Suprapubic skin (tissue), 4 donors: ENCODE data around the gene BRD2. TPM values are rescaled to one million over a fixed set of nuclear protein-coding genes. Genes with fewer than 3 reads are reported as not detected.

Experiments
- DNase-seq, 2 donors: peaks; one replicate each; pipeline ENCODE4 v3.0.0-alpha.2; 2019; ENCODE audit warnings: low spot score in 2 of 2
- H3K27ac ChIP-seq: fragments of 200-600 bp; sonication (generic); one replicate; pipeline ENCODE4 v1.5.1; 2019
- H3K27me3 ChIP-seq: fragments of 200-600 bp; sonication (generic); one replicate; pipeline ENCODE4 v1.5.1; 2019
- H3K36me3 ChIP-seq: fragments of 200-600 bp; sonication (generic); one replicate; pipeline ENCODE4 v1.5.1; 2019
- H3K4me1 ChIP-seq: fragments of 200-600 bp; sonication (generic); one replicate; pipeline ENCODE4 v1.5.1; 2019
- H3K4me3 ChIP-seq: fragments of 200-600 bp; sonication (generic); one replicate; pipeline ENCODE4 v1.5.1; 2019; ENCODE audit warnings: mild to moderate bottlenecking
- H3K9me3 ChIP-seq: fragments of 200-600 bp; sonication (generic); one replicate; pipeline ENCODE4 v1.5.1; 2019
- CTCF ChIP-seq, 2 donors: fragments of 200-600 bp in 1 of 2; fragments of 450-650 bp in 1 of 2; sonication (generic) in 1 of 2; IDR thresholded peaks; one replicate each; pipeline ENCODE4 v1.5.1; 2016 to 2019; ENCODE audit warnings: antibody characterized with exemption in 2 of 2, mild to moderate bottlenecking in 1 of 2, moderate library complexity in 1 of 2
- EP300 ChIP-seq: sonication (generic); formaldehyde crosslinking; IDR thresholded peaks from one replicate; pipeline ENCODE4 v1.6.1; 2017; ENCODE audit warnings: antibody characterized with exemption
- POLR2A ChIP-seq, 2 donors: fragments of 450-650 bp; IDR thresholded peaks; one replicate each; pipeline ENCODE4 v1.6.1; 2017; ENCODE audit warnings: antibody characterized with exemption in 2 of 2, mild to moderate bottlenecking in 2 of 2, moderate library complexity in 2 of 2
- POLR2AphosphoS5 ChIP-seq, 3 donors: sonication (generic); formaldehyde crosslinking; IDR thresholded peaks; one replicate each; pipeline ENCODE4 v1.6.1; 2017; ENCODE audit warnings: antibody characterized with exemption in 3 of 3
- WGBS: methylation state at CpG from one replicate; pipeline ENCODE4 v1.1.5; 2018; 5-methylcytosine and 5-hydroxymethylcytosine counted together
- total RNA-seq, 4 donors: library from RNA; depleted of rRNA; stranded (reverse); fragments of >200 nt; gene quantifications; one replicate each; pipeline ENCODE4 v1.1.0, GENCODE V29; 2016

Gene BRD2
- total RNA-seq, 4 donors from 2014 or later: 145 to 246 (median 197) TPM

DNA sequence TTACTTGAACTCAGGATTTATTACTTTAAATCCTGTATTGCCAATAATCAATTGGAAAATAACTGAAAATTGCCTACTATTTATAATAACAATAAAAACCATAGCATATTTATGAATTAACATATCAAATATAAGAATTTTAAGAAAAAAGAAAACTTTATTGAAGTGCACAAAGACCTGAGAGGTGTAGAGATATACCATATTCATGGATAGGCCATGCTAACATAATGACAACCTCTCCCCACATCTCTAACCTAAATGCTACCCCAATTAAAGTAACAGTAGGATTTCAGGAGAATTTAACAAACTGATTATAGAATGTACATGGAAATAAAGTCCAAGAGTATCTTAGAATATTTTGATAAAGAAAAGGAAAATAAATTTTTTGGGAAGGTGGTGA lies 22.4 kb upstream of the BRD2 start:
- H3K9me3 ChIP-seq: no peaks in the 10 kb centered on the region
- peaks cover 13% of the 10 kb centered on the region for H3K4me1 ChIP-seq
- no peak overlapping the region for H3K4me3 ChIP-seq
- TF ChIP-seq POLR2A (IDR thresholded peaks at IDR 0.05) (no peak), CTCF (IDR thresholded peaks at IDR 0.05) (no peak), POLR2AphosphoS5 (IDR thresholded peaks at IDR 0.05) (no peak), EP300 (no peak)
- no peak for DNase-seq
- H3K36me3 ChIP-seq: no peaks in the 10 kb centered on the region
- H3K27me3 ChIP-seq: peaks cover 2% of the 10 kb centered on the region
- H3K27ac ChIP-seq: no peak overlapping the region

GRCh38 chr6:32946893-32947292 lies 21.5 kb upstream of the BRD2 start:
- Histone ChIP-seq H3K27me3 (peaks cover 2% of the 10 kb centered on the region), H3K4me3 (no peak overlapping the region), H3K9me3 (no peaks in the 10 kb centered on the region), H3K27ac (no peak overlapping the region), H3K36me3 (no peaks in the 10 kb centered on the region), H3K4me1 (peaks cover 9% of the 10 kb centered on the region)
- no peak for DNase-seq
- TF ChIP-seq EP300 (no peak), POLR2A (IDR thresholded peaks at IDR 0.05) (no peak)

- Histone ChIP-seq H3K27me3 (peaks cover 2% of the 10 kb centered on the region), H3K9me3 (no peaks in the 10 kb centered on the region), H3K27ac (no peak overlapping the region), H3K4me3 (no peak overlapping the region), H3K36me3 (no peaks in the 10 kb centered on the region), H3K4me1 (peaks cover 15% of the 10 kb centered on the region)
- no peak for DNase-seq
- WGBS: 55% methylated on average over 11 of the region's 11 CpGs
- no peak for TF ChIP-seq POLR2A (IDR thresholded peaks at IDR 0.05)
- TF ChIP-seq CTCF (IDR thresholded peaks at IDR 0.05): peak in 1 of 2 donors; percentile 36
- no peak for TF ChIP-seq POLR2AphosphoS5 (IDR thresholded peaks at IDR 0.05)
- no peak for TF ChIP-seq EP300
Measured at GRCh38 chr6:32947552-32948465, 20.6 kb upstream of the BRD2 start.

GRCh38 chr6:32949113-32949512 lies 19.3 kb upstream of the BRD2 start:
- TF ChIP-seq CTCF (IDR thresholded peaks at IDR 0.05): no peak
- TF ChIP-seq EP300: no peak
- TF ChIP-seq POLR2A (IDR thresholded peaks at IDR 0.05): no peak
- TF ChIP-seq POLR2AphosphoS5 (IDR thresholded peaks at IDR 0.05): no peak
- Histone ChIP-seq H3K4me3 (no peak overlapping the region), H3K4me1 (peaks cover 26% of the 10 kb centered on the region), H3K9me3 (no peaks in the 10 kb centered on the region), H3K36me3 (no peaks in the 10 kb centered on the region), H3K27me3 (no peaks in the 10 kb centered on the region), H3K27ac (no peak overlapping the region)
- 90% methylated on average over 9 of the region's 9 CpGs for WGBS
- DNase-seq: no peak

GRCh38 chr6:32950010-32950409 lies 18.4 kb upstream of the BRD2 start:
- TF ChIP-seq CTCF (IDR thresholded peaks at IDR 0.05) (no peak), POLR2A (IDR thresholded peaks at IDR 0.05) (no peak), EP300 (no peak), POLR2AphosphoS5 (IDR thresholded peaks at IDR 0.05) (no peak)
- Histone ChIP-seq H3K4me3 (no peak overlapping the region), H3K4me1 (peaks cover 26% of the 10 kb centered on the region), H3K27me3 (no peaks in the 10 kb centered on the region), H3K27ac (no peak overlapping the region), H3K36me3 (no peaks in the 10 kb centered on the region), H3K9me3 (no peaks in the 10 kb centered on the region)
- WGBS: 93% methylated on average over 3 of the region's 3 CpGs
- DNase-seq: no peak
